ENCODE measurements around the gene KCNH5. TPM values are rescaled to one million over a fixed set of nuclear protein-coding genes. Genes with fewer than 3 reads are reported as not detected.

KCNH5 gene
- total RNA-seq, 1 experiment from 2014 or later = 0.21 TPM

GRCh38 chr14:62684376-62684775, 360.9 kb downstream of the KCNH5 start:
- H3K36me3 ChIP-seq (replicated peaks; ENCODE audit: control insufficient read depth, insufficient read depth, low read length) = no peaks in the 10 kb centered on the region
- DNase-seq = no peak
- H3K27me3 ChIP-seq (ENCODE audit: control insufficient read depth, insufficient read depth, low read length) = no peaks in the 10 kb centered on the region
- H3K4me3 ChIP-seq (ENCODE audit: insufficient read depth, low read depth, low read length) = no peak overlapping the region

- Histone ChIP-seq H3K27me3 (ENCODE audit: control insufficient read depth, insufficient read depth, low read length) (no peaks in the 10 kb centered on the region), H3K36me3 (replicated peaks; ENCODE audit: control insufficient read depth, insufficient read depth, low read length) (no peaks in the 10 kb centered on the region), H3K4me3 (ENCODE audit: insufficient read depth, low read depth, low read length) (no peak overlapping the region)
- DNase-seq = no peak
Measured at GRCh38 chr14:62682208-62682607, 363.1 kb downstream of the KCNH5 start.

GRCh38 chr14:62674563-62675237, 370.6 kb downstream of the KCNH5 start:
- Histone ChIP-seq H3K36me3 (replicated peaks; ENCODE audit: control insufficient read depth, insufficient read depth, low read length) (no peaks in the 10 kb centered on the region), H3K27me3 (ENCODE audit: control insufficient read depth, insufficient read depth, low read length) (no peaks in the 10 kb centered on the region), H3K4me3 (ENCODE audit: insufficient read depth, low read depth, low read length) (no peak overlapping the region)
- DNase-seq = no peak

GRCh38 chr14:62673014-62673755, 372.1 kb downstream of the KCNH5 start:
- Histone ChIP-seq H3K36me3 (replicated peaks; ENCODE audit: control insufficient read depth, insufficient read depth, low read length) (no peaks in the 10 kb centered on the region), H3K27me3 (ENCODE audit: control insufficient read depth, insufficient read depth, low read length) (no peaks in the 10 kb centered on the region), H3K4me3 (ENCODE audit: insufficient read depth, low read depth, low read length) (no peak overlapping the region)
- no peak for DNase-seq

- no peaks in the 10 kb centered on the region for H3K27me3 ChIP-seq (ENCODE audit: control insufficient read depth, insufficient read depth, low read length)
- H3K4me3 ChIP-seq (ENCODE audit: insufficient read depth, low read depth, low read length) = no peak overlapping the region
- no peaks in the 10 kb centered on the region for H3K36me3 ChIP-seq (replicated peaks; ENCODE audit: control insufficient read depth, insufficient read depth, low read length)
- no peak for DNase-seq
Measured at GRCh38 chr14:62670526-62670925, 374.7 kb downstream of the KCNH5 start.

- Histone ChIP-seq H3K4me3 (ENCODE audit: insufficient read depth, low read depth, low read length) (no peak overlapping the region), H3K27me3 (ENCODE audit: control insufficient read depth, insufficient read depth, low read length) (no peaks in the 10 kb centered on the region)
Measured at GRCh38 chr14:62667421-62667914, 377.8 kb downstream of the KCNH5 start.

GRCh38 chr14:62665286-62665685, 380.0 kb downstream of the KCNH5 start:
- DNase-seq = no peak

More at GRCh38 chr14:62667421-62667914, 377.8 kb downstream of the KCNH5 start:
- no peak for DNase-seq
- H3K36me3 ChIP-seq (replicated peaks; ENCODE audit: control insufficient read depth, insufficient read depth, low read length) = no peaks in the 10 kb centered on the region

GRCh38 chr14:62663456-62663821, 381.8 kb downstream of the KCNH5 start:
- Histone ChIP-seq H3K36me3 (replicated peaks; ENCODE audit: control insufficient read depth, insufficient read depth, low read length) (no peaks in the 10 kb centered on the region), H3K27me3 (ENCODE audit: control insufficient read depth, insufficient read depth, low read length) (no peaks in the 10 kb centered on the region), H3K4me3 (ENCODE audit: insufficient read depth, low read depth, low read length) (no peak overlapping the region)
- no peak for DNase-seq

More at GRCh38 chr14:62665286-62665685, 380.0 kb downstream of the KCNH5 start:
- Histone ChIP-seq H3K4me3 (ENCODE audit: insufficient read depth, low read depth, low read length) (no peak overlapping the region), H3K27me3 (ENCODE audit: control insufficient read depth, insufficient read depth, low read length) (no peaks in the 10 kb centered on the region), H3K36me3 (replicated peaks; ENCODE audit: control insufficient read depth, insufficient read depth, low read length) (no peaks in the 10 kb centered on the region)

GRCh38 chr14:62662811-62663455, 382.3 kb downstream of the KCNH5 start:
- Histone ChIP-seq H3K4me3 (ENCODE audit: insufficient read depth, low read depth, low read length) (no peak overlapping the region), H3K27me3 (ENCODE audit: control insufficient read depth, insufficient read depth, low read length) (no peaks in the 10 kb centered on the region), H3K36me3 (replicated peaks; ENCODE audit: control insufficient read depth, insufficient read depth, low read length) (no peaks in the 10 kb centered on the region)
- no peak for DNase-seq

GRCh38 chr14:62661818-62662217, 383.4 kb downstream of the KCNH5 start:
- DNase-seq = no peak

GRCh38 chr14:62658631-62659030, 386.6 kb downstream of the KCNH5 start:
- Histone ChIP-seq H3K4me3 (ENCODE audit: insufficient read depth, low read depth, low read length) (no peak overlapping the region), H3K27me3 (ENCODE audit: control insufficient read depth, insufficient read depth, low read length) (no peaks in the 10 kb centered on the region), H3K36me3 (replicated peaks; ENCODE audit: control insufficient read depth, insufficient read depth, low read length) (no peaks in the 10 kb centered on the region)
- DNase-seq = no peak

More at GRCh38 chr14:62661818-62662217, 383.4 kb downstream of the KCNH5 start:
- no peaks in the 10 kb centered on the region for H3K27me3 ChIP-seq (ENCODE audit: control insufficient read depth, insufficient read depth, low read length)
- H3K4me3 ChIP-seq (ENCODE audit: insufficient read depth, low read depth, low read length) = no peak overlapping the region
- no peaks in the 10 kb centered on the region for H3K36me3 ChIP-seq (replicated peaks; ENCODE audit: control insufficient read depth, insufficient read depth, low read length)

DNA sequence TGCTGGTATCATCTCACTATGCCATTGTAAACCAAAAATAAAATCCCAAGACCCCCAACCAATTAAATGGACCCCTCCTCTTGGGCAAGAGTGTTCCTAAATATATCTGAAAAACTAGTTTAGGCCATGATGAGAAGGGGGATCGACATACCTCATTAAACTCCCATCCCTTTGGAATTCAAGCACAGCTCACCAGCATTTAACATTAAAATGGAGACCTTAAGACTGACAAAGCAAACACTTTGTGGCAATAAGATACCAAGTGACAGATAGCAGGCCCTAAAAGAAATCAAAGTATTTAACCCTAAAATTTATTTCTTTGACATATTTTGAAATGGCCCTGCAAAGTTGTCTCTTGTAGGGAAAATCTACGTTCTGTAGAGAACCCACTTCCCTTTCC, 387.9 kb downstream of the KCNH5 start:
- no peaks in the 10 kb centered on the region for H3K27me3 ChIP-seq (ENCODE audit: control insufficient read depth, insufficient read depth, low read length)
- H3K36me3 ChIP-seq (replicated peaks; ENCODE audit: control insufficient read depth, insufficient read depth, low read length) = no peaks in the 10 kb centered on the region
- H3K4me3 ChIP-seq (ENCODE audit: insufficient read depth, low read depth, low read length) = no peak overlapping the region
- no peak for DNase-seq

- no peak for DNase-seq
- Histone ChIP-seq H3K4me3 (ENCODE audit: insufficient read depth, low read depth, low read length) (no peak overlapping the region), H3K36me3 (replicated peaks; ENCODE audit: control insufficient read depth, insufficient read depth, low read length) (no peaks in the 10 kb centered on the region), H3K27me3 (ENCODE audit: control insufficient read depth, insufficient read depth, low read length) (no peaks in the 10 kb centered on the region)
Measured at GRCh38 chr14:62655166-62655565, 390.1 kb downstream of the KCNH5 start.

GRCh38 chr14:62654641-62655040, 390.6 kb downstream of the KCNH5 start:
- H3K36me3 ChIP-seq (replicated peaks; ENCODE audit: control insufficient read depth, insufficient read depth, low read length) = no peaks in the 10 kb centered on the region
- H3K27me3 ChIP-seq (ENCODE audit: control insufficient read depth, insufficient read depth, low read length) = no peaks in the 10 kb centered on the region
- H3K4me3 ChIP-seq (ENCODE audit: insufficient read depth, low read depth, low read length) = no peak overlapping the region
- no peak for DNase-seq

Data from H7 (cell line).